Small intestine (tissue), 7 donors: ENCODE results near the gene CNBD2. TPM values are rescaled to one million over a fixed set of nuclear protein-coding genes. Genes with fewer than 3 reads are reported as not detected.
"Not testable (repeated sequence)": the region's sequence is repeated elsewhere in the genome, so short reads cannot be mapped to it uniquely, and the experiment has no call there.

ENCODE experiments used
- DNase-seq, 2 donors: peaks; one replicate each; pipeline versions ENCODE4 v3.0.0 to v3.0.0-alpha.2; 2013
- FAIRE-seq: peaks from 2 replicates; lab custom pipeline; 2012; peaks lifted over from hg19 to GRCh38; lab: Jason Lieb, UNC
- H3K27ac ChIP-seq, 3 donors: one replicate each; pipeline ENCODE4 v1.5.1; 2013; ENCODE audit warnings: low read length in 2 of 3, mild to moderate bottlenecking in 2 of 3, control low read depth in 1 of 3, inconsistent platforms in 1 of 3, low read depth in 1 of 3, moderate library complexity in 1 of 3
- H3K27me3 ChIP-seq, 3 donors: one replicate each; pipeline ENCODE4 v1.6.1; 2013; ENCODE audit warnings: low read length in 3 of 3, inconsistent platforms in 1 of 3; ENCODE audit not compliant: control insufficient read depth in 3 of 3, insufficient read depth in 3 of 3
- H3K36me3 ChIP-seq, 3 donors: one replicate each; pipeline ENCODE4 v1.6.1; 2013; ENCODE audit warnings: low read length in 3 of 3, inconsistent platforms in 1 of 3, low read depth in 1 of 3, mild to moderate bottlenecking in 1 of 3, moderate library complexity in 1 of 3; ENCODE audit not compliant: control insufficient read depth in 3 of 3, insufficient read depth in 2 of 3
- H3K4me1 ChIP-seq, 3 donors: one replicate each; pipeline ENCODE4 v1.6.1; 2013; ENCODE audit warnings: low read length in 2 of 3, inconsistent platforms in 1 of 3, low read depth in 1 of 3, mild to moderate bottlenecking in 1 of 3, moderate library complexity in 1 of 3; ENCODE audit not compliant: control insufficient read depth in 3 of 3, insufficient read depth in 2 of 3
- H3K4me3 ChIP-seq, 3 donors: one replicate each; pipeline ENCODE4 v1.5.1; 2013; ENCODE audit warnings: low read length in 3 of 3, control low read depth in 1 of 3, inconsistent platforms in 1 of 3, low read depth in 1 of 3, mild to moderate bottlenecking in 1 of 3, moderate library complexity in 1 of 3
- H3K9me3 ChIP-seq, 2 donors: one replicate each; pipeline ENCODE4 v1.6.1; 2013; ENCODE audit warnings: low read depth in 1 of 2, low read length in 1 of 2; ENCODE audit not compliant: control insufficient read depth in 2 of 2, insufficient read depth in 1 of 2
- WGBS, 3 donors: extraction: QIAGEN DNeasy Blood & Tissue Kit; methylation state at CpG; one replicate each; pipeline ENCODE4 v1.1.7; 2013; 5-methylcytosine and 5-hydroxymethylcytosine counted together
- polyA plus RNA-seq, 4 donors: library from polyadenylated mRNA; stranded (reverse) in 3 of 4; unstranded in 1 of 4; fragments of 200-250 nt in 3 of 4; fragments of 120-200 nt in 1 of 4; gene quantifications; one replicate each; pipeline versions ENCODE4 v1.2.1 to v1.2.3, GENCODE V29; 2013
- donor health status: healthy with polysubstance abuse.
- donor health status: control.
- donor health status: control.
- donor health status: Bipolar disorder and iron deficiency.
- donor health status: healthy.

Gene CNBD2
- polyA plus RNA-seq, 4 donors, result 4.3 to 17.7 (median 13.5) TPM

DNA sequence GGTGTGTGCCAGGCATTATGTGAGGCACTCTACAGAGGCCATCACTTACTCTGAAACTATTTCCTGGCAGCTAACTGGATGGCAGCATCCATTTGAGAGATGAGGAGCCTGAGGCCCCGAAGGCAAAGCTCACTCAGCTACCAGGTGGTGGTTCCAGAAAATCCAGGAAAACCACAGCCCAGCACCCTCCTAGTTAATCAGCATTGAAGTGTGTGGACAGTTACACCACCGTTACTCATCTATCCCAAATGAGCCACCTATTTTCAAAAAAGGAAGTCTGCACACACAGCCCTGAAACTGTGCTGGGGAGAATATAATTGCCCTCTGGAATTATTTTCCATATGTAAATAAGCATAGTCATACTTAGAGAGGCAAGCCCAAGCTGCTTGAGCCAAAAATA lies 67.4 kb downstream of the CNBD2 start:
- 46 to 60% (median 58%) methylated on average over 2 of the region's 2 CpGs for WGBS, 3 donors
- no peaks in the 10 kb centered on the region for H3K4me1 ChIP-seq
- DNase-seq, result no peak
- no peak for FAIRE-seq
- H3K36me3 ChIP-seq, result no peaks in the 10 kb centered on the region
- H3K4me3 ChIP-seq, result no peak overlapping the region
- no peak overlapping the region for H3K27ac ChIP-seq
- H3K27me3 ChIP-seq, result no peaks in the 10 kb centered on the region
- peaks cover 0 to 6% of the 10 kb centered on the region in 2 donors for H3K9me3 ChIP-seq

DNA sequence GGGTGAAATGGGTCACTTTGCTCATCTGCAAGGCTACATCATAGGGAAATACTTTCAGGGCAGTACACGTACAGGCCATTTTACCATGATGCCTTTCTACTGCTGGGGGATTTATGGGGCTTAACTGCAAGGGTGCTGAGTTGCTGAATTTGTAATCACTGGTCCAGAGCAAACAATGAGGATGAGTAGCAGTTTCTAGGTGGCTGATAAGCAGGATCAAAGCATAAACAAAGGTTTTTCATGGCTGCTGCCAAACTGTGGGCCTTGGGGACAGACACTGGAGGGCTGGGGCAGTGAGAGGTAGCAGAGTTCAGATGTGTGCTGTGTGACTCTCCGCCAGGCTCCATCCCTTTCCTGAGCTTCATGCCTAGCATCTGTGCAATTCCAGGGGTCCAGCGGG lies 68.3 kb downstream of the CNBD2 start:
- no peaks in the 10 kb centered on the region for H3K4me1 ChIP-seq
- no peak overlapping the region for H3K4me3 ChIP-seq
- H3K36me3 ChIP-seq, result no peaks in the 10 kb centered on the region
- no peak overlapping the region for H3K27ac ChIP-seq
- WGBS, 3 donors, result 89 to 97% (median 91%) methylated on average over 3 of the region's 3 CpGs
- DNase-seq (no peak), FAIRE-seq (no peak)
- H3K27me3 ChIP-seq, result no peaks in the 10 kb centered on the region
- H3K9me3 ChIP-seq, result peaks cover 0 to 6% of the 10 kb centered on the region in 2 donors

DNA sequence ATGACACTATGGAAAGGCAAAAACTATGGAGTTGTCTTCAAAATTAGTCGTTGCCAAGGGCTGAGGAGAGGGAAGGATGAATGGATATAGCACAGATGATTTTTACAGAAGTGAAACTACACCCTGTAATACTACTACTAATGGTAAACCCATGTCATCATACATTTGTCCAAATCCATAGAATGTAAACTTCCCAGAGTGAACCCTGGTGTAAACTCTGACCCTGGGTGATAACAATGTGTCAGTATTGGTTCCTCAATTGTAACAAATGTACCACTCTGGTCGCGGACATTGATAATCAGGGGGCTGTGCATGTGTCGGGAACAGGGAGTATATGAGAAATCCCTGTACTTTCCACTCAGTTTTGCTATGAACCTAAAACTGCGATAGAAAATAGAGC lies 72.2 kb downstream of the CNBD2 start:
- Histone ChIP-seq H3K27me3 (no peaks in the 10 kb centered on the region), H3K4me1 (no peaks in the 10 kb centered on the region), H3K36me3 (peaks cover 0 to 7% (median 0%) of the 10 kb centered on the region in 3 donors), H3K4me3 (no peak overlapping the region), H3K27ac (no peak overlapping the region), H3K9me3 (no peaks in the 10 kb centered on the region)
- no peak for DNase-seq
- 83 to 90% (median 83%) methylated on average over 5 of the region's 5 CpGs for WGBS, 3 donors
- FAIRE-seq, result no peak

DNA sequence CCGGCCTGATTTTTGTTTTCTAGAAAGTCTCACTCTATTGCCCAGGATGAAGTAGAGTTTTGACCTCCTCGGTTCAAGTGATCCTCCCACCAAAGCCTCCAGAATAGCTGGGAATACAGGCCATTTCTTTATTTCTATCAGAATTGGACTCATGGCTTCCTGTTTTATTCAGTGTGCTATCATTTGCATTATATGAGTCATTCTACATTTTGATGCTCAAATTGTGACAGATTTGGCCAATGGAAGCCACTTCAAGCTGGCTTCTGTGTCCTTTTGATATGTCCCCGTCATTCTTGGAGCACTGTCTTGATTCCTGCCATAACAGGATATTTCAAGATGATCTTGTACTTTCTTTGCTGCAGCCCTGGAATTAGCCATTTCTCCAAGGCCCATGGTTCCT lies 75.1 kb downstream of the CNBD2 start:
- H3K4me3 ChIP-seq, result no peak overlapping the region
- H3K9me3 ChIP-seq, result no peaks in the 10 kb centered on the region
- no peak for DNase-seq
- FAIRE-seq, result no peak
- H3K27ac ChIP-seq, result no peak overlapping the region
- H3K4me1 ChIP-seq, result no peaks in the 10 kb centered on the region
- WGBS, 3 donors, result 95 to 99% (median 97%) methylated on average over 3 of the region's 3 CpGs
- peaks cover 0 to 10% (median 0%) of the 10 kb centered on the region in 3 donors for H3K36me3 ChIP-seq
- H3K27me3 ChIP-seq, result no peaks in the 10 kb centered on the region

DNA sequence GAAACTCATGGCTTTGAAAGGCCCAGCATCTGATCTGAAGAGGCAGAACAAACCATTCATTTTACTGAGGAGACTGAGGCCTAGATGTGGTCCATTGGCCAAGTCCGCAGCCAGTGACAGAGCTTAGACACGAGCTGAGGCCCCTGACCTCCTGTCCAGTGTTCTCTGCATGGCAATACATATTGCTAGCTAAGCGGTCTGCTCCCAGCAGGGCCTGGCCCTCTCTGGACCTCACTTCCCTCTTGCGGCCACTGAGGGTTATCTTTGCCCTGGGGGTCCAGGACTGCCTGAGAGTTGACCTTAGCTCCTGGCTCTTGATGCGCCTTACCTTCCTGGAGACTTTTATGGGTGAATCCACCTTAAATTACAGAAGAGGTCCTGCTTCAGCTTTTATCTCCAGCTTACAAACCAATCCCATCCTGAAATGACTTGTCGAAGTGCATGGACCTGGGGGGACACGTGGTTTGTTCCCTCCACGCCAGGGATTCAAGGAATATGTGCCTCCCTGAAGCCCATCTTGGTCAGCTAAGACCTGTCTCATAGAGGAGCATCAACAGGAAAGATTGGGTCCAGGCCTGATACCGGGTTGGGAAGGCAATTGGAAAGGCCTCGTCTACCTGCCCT lies 75.6 kb downstream of the CNBD2 start:
- Histone ChIP-seq H3K27me3 (no peaks in the 10 kb centered on the region), H3K4me1 (no peaks in the 10 kb centered on the region), H3K9me3 (no peaks in the 10 kb centered on the region), H3K27ac (no peak overlapping the region), H3K36me3 (peaks cover 0 to 10% (median 0%) of the 10 kb centered on the region in 3 donors), H3K4me3 (no peak overlapping the region)
- FAIRE-seq (no peak), DNase-seq (no peak)
- WGBS, 3 donors, result 91 to 94% (median 93%) methylated on average over 10 of the region's 10 CpGs

DNA sequence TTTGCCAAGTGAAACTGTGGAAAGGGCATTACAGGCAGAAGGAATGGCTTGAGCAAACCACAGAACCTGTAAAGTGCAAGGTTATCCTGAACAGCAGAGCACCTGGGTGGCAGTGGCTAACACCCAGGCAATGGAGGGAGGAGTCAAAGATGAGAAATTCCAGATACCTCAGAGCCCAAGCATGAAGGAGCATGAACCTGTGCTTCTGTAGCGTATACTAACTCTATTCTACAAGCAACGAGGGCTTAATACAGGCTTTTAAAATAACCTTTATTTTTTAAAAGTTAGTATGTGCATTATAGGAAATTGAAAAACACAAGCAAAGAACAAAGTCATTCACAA lies 77.0 kb downstream of the CNBD2 start:
- FAIRE-seq (no peak), DNase-seq (no peak)
- H3K9me3 ChIP-seq, result no peaks in the 10 kb centered on the region
- no peak overlapping the region for H3K4me3 ChIP-seq
- no peak overlapping the region for H3K27ac ChIP-seq
- H3K4me1 ChIP-seq, result no peaks in the 10 kb centered on the region
- H3K27me3 ChIP-seq, result no peaks in the 10 kb centered on the region
- 76 to 85% (median 81%) methylated on average over 2 of the region's 2 CpGs for WGBS, 3 donors
- peaks cover 0 to 10% (median 0%) of the 10 kb centered on the region in 3 donors for H3K36me3 ChIP-seq

DNA sequence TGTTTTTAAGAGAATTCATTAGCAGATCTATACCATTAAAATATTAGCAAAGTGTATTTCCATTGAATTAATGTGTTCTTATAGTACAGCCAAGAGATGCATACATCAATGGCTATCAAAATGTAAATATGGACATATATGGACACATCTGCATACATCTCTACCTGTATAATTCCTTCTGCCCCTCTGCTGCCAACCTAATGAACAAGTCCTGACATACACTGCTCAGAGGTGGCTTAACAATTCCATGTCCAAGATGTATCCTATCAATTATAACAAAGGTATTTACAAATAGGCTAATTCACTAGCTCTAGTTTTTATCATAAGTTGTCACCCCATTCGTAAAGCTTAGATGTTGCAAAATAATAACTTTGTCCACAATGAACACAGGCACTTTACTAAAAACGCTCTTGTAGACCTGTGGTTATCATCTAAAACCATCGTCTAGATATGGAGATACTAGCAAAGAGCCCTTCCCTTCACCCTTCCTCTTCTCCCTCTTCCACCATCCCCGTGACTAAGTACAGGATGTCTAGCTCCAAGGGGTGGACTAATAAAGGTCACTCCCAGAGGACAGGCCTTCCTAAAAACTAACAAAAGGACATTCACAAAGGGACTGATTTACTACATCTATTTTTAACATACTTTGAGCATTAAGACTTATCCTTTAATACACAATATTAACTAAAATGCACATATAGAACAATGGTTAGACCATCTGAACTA lies 77.8 kb downstream of the CNBD2 start:
- H3K27ac ChIP-seq, H3K27me3 ChIP-seq, H3K36me3 ChIP-seq, FAIRE-seq, H3K4me1 ChIP-seq, H3K9me3 ChIP-seq, DNase-seq, H3K4me3 ChIP-seq: not testable (repeated sequence)
- 64 to 66% (median 65%) methylated on average over 4 of the region's 4 CpGs for WGBS, 3 donors

DNA sequence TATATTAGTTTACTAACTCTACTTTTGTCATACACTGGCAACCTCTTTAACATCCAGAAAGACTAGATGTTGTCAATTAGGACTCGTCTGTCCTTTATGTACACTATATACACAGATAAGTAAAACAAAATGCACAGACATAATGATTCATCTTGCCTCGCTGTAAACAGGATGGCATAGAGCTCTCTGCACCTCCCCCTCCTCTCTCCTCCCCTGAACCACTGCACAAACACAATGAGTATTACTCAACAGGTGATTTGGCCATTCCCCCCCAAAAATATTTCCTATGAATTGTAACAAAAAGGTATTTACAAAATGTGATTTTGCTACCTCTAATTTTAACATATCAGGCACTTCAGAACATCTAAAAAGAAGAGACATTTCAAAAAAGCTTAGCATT lies 81.0 kb downstream of the CNBD2 start:
- not testable (repeated sequence) for H3K9me3 ChIP-seq, H3K27me3 ChIP-seq, H3K36me3 ChIP-seq, H3K27ac ChIP-seq, FAIRE-seq, DNase-seq
- H3K4me1 ChIP-seq, result peaks cover 0 to 16% (median 0%) of the 10 kb centered on the region in 3 donors
- peak overlapping the region in 2 of 3 donors; percentile 33 to 36 for H3K4me3 ChIP-seq
- 0 to 4% (median 0%) methylated on average over 2 of the region's 2 CpGs for WGBS, 3 donors
